ENCODE measurements around the gene MEI1.

MEI1 gene

DNA sequence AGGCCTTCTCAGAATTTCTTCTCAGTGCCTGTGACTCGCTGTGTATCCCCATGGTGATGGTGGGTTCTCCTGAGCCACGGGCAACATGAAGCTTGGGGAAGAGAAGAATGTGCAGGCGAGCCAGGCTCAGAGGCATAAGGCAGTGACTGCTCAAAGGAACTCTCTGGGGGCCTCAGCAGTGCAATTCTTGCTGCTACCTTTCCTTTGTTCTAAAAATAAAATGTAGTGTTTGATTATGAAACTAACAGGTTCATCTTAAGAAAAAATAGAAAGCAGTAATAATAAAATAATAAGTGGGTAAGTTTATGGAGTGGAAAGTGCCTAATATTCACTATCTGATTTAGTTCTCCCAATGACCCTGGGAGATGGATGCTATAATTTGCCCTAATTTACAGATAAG is 46.7 kb downstream of the MEI1 start:
- DNase-seq (ENCODE audit: low read depth), result no peak

- peak; percentile 82 for DNase-seq (ENCODE audit: low read depth)
Measured at GRCh38 chr22:41746567-41747400, 47.5 kb downstream of the MEI1 start.

DNA sequence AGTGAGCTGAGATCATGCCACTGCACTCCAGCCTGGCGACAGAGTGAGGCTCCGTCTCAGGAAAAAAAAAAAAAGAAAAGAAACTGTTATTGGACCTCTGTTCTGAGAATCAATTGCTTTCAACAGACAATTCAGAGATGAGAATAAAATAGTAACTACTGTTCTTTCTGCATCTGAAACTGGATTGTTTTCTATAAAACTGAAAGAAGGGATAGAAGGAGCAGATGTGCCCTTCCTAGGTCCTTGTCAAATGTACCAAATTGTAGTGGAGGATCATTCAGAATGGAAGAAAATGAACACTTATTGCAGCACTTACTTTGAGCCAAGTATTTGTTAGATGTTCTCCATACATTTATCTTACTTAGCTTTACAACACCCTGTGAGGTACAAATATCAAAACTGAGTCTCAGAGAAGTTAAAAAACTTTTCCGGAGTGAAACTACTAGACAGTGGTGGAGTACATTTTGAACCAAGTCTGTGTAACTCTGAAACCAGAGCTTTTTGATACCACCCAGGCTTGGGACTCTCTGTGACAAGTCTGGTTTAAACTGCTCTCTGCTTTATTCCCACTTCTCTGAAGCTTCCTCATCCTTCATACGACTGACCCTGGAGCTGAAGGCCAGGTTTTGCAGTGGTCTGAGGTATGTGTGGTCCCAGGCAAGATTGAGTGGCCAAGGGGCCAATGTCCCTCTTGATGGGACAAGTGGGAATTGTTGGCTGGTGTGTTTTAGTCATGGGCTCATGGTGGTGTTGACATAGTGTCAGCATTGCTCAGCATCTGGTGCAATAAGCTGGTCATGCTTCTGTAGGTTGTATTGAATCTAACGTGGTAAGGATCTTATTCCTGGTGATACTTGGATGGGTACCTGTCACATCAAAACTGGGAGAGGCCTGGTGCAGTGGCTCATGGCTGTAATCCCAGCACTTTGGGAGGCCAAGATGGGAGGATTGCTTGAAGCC is 53.0 kb downstream of the MEI1 start:
- no peak for DNase-seq (ENCODE audit: low read depth)

DNA sequence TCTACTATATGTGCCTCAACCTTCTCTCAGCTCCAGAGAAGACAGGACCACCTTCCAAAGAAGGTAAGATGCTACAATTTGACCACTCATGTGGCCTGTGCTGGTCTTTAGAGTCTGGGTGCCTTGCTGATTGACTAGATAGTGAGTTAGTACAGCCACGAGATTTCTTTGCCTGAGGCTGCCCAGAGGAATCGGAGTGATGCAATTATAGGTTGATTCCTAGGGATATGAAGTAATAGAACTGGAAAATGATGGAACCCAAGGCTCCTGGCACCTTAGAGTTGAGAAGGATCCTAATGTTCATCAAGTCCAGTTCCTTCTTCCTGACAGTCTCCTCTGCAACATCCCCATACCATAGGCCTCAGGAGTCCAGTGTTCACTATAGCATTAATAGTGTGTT is 54.7 kb downstream of the MEI1 start:
- DNase-seq (ENCODE audit: low read depth), result no peak

DNA sequence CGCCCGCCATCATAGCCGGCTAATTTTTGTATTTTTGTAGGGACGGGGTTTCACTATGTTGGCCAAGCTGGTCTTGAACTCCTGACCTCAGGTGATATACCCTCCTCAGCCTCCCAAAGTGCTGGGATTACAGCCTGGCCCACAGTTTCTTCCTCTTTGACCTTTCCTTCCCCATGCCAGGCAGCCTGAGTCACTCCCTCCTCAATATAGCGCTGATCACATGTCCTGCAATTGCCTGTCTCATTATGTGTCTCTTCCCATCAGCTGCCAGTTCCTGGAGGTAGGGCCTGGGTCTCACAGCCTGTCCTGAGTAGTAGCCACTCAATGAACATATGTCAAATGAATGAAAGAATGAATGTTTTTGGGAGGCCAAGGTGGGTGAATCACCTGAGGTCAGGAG is 58.2 kb downstream of the MEI1 start:
- DNase-seq (ENCODE audit: low read depth), result no peak

GRCh38 chr22:41758231-41758630 is 58.9 kb downstream of the MEI1 start:
- DNase-seq (ENCODE audit: low read depth), result no peak

DNA sequence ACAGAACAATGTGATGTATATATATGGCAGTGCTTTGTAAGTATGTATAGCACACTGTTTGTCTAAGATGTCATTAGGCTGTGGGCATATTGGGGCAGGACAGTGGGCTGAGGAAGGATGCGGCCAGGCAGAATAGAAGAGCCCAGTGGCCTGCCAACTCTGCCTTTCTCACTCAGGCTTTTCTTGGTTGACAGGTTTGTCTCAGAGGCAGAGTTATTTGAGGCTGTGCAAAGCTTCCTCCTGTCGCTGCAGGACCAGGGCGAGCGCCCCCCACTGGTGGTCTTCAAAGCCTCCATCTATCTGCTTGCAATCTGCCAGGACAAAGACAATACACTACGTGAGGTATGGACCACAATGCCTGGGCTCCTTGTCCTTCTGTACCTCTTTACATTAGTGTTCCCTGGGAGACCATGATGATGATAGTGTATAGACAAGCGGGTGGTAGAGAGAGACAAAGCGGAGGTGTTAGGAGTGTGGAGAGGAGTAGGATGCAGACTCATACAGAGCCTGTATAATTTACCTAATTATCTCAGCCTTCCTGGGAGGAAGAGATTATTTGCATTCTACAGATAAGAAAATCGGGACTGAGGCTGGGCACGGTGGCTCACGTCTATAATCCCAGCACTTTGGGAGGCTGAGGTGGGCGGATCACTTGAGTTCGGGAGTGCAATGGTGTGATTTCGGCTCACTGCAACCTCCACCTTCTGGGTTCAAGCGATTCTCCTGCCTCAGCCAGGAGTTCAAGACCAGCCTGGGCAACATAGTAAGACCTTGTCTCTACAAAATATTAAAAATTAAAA is 63.9 kb downstream of the MEI1 start:
- DNase-seq (ENCODE audit: low read depth), result no peak

GRCh38 chr22:41766476-41766875 is 67.2 kb downstream of the MEI1 start:
- no peak for DNase-seq (ENCODE audit: low read depth)

DNA sequence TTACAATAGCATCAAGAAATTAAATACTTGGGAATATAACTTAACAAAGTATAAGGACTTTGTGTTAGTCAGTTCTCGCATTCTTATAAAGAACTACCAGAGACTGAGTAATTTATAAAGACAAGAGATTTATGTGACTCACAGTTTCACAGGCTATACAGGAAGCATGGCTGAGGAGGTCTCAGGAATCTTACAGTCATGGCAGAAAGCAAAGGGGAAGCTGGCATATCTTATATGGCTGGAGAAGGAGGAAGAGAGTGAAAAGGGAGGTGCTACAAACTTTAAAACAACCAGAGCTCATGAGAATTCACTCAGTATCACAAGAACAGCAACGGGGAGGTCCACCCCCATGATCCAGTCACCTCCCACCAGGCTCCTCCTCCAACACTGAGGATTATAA is 69.1 kb downstream of the MEI1 start:
- DNase-seq (ENCODE audit: low read depth), result no peak

DNA sequence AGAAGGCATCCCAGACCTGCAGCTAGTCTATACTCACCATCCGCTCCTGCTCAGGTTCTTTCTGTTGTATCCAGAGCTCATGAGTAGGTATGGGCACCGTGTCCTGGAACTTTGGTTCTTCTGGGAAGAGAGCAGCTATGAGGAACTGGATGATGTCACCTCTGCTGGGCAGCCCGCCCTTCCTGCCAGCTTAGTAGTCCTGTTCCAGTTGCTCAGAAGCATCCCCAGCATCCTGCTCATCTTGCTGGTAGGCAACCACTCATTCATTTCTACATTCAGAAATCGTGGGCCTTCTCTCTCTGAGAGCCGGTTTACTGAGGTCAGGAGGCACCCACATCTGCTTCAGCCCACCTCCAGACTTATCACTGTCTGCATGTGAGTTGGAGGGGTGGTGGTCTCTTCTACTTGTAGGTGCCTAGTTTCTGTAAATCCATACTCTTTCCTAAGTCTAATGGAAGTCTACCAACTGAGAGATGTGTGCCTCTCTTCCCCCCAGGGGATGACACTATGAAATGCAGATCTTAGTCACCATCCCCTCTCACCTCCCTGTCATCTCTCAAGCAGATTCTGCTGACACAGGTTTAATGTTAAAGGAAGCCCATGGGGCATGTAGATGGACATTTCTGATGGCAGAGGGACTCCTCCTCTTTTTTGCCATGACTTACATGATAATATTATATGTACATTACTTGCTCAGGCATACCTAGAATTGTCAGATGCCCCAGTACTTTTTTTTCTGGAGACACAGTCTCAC is 71.6 kb downstream of the MEI1 start:
- DNase-seq (ENCODE audit: low read depth), result no peak

- no peak for DNase-seq (ENCODE audit: low read depth)
Measured at GRCh38 chr22:41772198-41772597, 72.9 kb downstream of the MEI1 start.

- DNase-seq (ENCODE audit: low read depth), result no peak
Measured at GRCh38 chr22:41772645-41773044, 73.3 kb downstream of the MEI1 start.

- no peak for DNase-seq (ENCODE audit: low read depth)
Measured at GRCh38 chr22:41775338-41775737, 76.0 kb downstream of the MEI1 start.

DNA sequence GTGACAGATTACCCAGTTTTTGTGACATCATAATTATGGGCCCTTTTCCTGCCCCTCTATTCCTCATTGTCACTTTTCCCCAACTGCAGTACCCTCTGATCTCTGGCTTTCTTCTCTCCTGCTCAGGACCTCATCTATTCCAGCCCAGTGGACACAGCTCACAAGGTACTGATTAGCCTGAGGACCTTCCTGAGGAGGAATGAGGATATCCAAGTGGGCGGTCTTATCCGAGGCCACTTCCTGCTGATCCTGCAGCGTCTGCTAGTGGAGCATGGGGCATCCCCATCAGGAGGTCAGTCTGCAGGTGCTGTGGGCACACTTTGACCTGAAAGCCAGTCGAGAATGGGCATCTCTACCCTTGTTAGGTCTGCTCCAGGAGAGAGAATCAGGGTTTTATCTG is 76.7 kb downstream of the MEI1 start:
- no peak for DNase-seq (ENCODE audit: low read depth)

GRCh38 chr22:41776381-41776780 is 77.1 kb downstream of the MEI1 start:
- no peak for DNase-seq (ENCODE audit: low read depth)

DNA sequence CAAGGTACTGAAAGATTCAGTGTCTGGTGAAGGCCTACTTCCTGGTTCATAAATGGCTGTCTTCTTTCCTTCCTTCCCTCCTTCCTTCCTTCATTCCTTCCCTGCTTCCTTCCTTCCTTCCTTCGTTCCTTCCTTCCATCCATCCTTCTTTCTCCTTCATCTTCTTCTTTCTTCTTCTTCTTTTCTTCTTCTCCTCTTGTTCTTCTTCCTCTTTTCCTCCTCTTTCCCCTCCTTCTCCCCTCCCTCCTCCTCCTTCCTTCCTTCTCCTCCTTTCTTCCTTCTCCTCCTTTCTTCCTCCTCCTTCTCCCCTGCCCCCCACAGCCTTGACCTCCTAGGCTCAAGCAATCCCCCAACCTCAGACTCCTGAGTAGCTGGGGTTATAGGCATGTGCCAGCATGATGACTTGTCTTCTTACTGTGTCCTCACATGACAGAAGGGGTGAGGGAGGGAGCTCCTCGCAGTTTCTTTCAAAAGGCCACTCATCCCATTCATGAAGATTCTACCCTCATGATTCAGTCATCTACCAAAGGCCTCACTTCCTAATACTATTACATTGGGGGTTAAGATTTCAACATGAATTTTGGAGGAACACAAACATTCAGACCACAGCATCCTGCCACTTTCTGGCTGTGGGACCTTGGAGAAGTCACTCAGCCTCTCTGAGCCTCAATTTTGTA is 78.6 kb downstream of the MEI1 start:
- no peak for DNase-seq (ENCODE audit: low read depth)

GRCh38 chr22:41779929-41780505 is 80.7 kb downstream of the MEI1 start:
- DNase-seq (ENCODE audit: low read depth), result no peak

- peak; percentile 9 for DNase-seq (ENCODE audit: low read depth)
Measured at GRCh38 chr22:41780746-41781505, 81.6 kb downstream of the MEI1 start.

DNA sequence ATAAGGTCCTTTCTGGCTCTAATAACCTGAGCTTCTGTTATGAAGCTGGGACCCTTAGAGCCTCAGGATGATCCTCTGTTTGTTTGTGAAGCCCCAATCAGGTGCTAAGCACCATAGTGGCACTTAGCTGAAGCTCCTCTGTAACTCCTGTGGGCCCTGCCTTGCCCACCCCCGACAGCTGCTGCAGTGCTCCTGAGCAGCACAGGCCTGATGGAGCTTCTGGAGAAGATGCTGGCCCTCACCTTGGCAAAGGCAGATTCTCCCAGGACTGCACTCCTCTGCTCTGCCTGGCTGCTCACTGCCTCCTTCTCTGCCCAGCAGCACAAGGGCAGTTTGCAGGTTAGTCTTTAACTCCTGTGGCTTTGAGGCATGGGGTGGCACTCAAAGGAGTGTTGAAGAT is 82.2 kb downstream of the MEI1 start:
- DNase-seq (ENCODE audit: low read depth), result no peak

- DNase-seq (ENCODE audit: low read depth), result no peak
Measured at GRCh38 chr22:41782316-41782715, 83.0 kb downstream of the MEI1 start.
